ACHN (cell line): Measurements from ENCODE around the gene TNFRSF19.

Experiments
- DNase-seq: peaks from one replicate; pipeline ENCODE4 v3.0.0-alpha.2; 2015
- in situ Hi-C: cut with HindIII; loops from 2 replicates; pipeline ENCODE4 v1.10.0; 2017; ENCODE audit warnings: low sequenced_read_pairs, low pct_ligation_motif_present, low pct_unique_long_range_greater_than_20kb

Gene TNFRSF19

DNA sequence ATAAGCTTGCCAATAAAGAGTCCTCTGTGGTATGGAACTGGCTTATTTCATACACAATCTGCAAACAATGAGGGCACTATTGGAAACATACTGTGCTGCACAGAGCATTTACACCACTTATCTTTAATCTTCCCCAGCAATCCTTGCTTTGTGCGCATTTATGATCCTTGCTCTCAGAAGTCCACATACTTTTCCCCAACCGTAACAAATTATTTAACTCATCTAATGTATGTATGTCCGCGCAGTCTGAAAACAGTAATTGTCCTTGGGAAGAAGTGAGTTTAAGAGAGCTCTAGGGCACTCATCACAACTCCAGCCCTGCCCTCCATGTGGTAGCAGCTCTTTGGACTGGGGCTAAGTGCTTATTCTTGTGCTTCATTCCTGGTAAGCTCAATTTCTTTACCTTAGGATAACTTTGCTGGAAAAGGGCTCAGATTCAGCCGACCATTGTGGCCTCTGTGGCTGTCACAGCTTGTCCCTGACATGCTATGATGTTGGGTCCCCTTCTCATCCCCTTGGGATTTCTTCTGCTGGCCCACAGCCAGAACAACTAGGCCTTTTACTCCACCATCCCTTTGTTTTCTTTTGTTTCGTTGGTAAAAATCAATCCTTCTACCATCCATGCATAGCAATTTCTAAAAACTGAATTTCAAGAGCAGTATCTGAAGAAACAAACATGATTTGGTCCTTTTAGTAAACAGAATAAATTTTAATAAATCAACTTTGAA, 152.7 kb downstream of the TNFRSF19 start:
- in situ Hi-C loops, result no loop called here
- no peak for DNase-seq

DNA sequence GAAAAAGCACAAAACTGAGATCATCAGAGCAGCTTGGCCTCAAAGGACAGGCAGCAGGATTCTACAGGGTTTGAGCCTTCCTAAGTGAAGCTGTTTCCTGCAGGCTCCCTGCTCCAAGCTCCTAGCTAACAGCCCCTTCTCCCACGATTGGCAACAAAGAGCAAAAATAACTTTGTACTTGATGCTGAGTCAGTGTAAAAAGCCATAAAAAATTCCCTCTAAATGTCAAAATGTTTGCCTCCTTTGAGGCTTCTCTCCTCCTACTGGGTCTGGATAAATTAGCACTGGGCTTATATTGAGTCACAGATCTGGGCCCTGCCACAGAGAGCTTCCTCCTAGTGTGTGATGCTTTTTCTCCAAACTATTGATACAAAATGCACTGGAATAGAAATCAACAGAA, 153.3 kb downstream of the TNFRSF19 start:
- in situ Hi-C loops, result no loop called here

DNA sequence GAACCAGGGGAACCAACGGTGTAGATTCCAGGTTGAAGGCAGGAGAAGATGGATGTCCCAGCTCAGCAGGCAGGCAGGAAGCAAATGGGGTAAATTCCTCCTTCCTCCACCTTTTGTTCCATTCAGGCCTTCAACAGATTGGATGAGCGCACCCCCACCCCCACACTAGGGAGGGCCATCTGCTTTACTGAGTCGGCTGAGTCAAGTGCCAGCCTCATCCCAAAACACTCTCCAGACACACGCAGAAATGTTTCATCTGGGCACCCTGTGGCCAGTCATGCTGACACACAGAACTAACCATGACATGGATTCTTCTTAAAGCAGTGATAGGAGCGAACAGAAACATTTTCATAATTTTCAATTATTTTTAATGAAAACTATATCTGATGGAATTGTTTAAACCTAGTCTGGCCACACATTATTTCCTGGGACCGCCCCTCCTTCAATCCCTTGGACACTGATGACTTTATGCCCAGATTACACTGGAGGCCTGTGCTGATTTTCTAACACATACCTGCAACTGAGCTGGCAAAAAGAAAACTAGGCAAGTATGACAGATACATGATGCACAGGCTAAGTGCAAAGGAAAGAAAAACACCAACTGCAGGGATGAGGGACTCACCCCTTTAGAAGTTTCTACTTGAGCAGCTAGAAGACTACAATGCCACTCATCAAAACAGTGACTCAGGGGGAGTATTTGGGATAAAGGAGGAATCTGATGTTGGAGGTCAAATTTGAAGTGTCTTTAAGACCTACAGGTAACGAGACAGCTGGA, 154.2 kb downstream of the TNFRSF19 start:
- in situ Hi-C loops, result no loop called here
- no peak for DNase-seq

More for the DNA sequence above, 153.3 kb downstream of the TNFRSF19 start:
- no peak for DNase-seq
